ENCODE measurements around the gene SIK2. TPM values are rescaled to one million over a fixed set of nuclear protein-coding genes. Genes with fewer than 3 reads are reported as not detected.

Gene SIK2
- total RNA-seq, 1 donor from 2014 or later, result 16.3 TPM

GRCh38 chr11:111559800-111560464 lies 42.3 kb upstream of the SIK2 start:
- Histone ChIP-seq H3K27ac (replicated peaks) (no peak overlapping the region), H3K4me3 (no peak overlapping the region), H3K9me3 (replicated peaks) (peaks cover 7% of the 10 kb centered on the region), H3K36me3 (peaks cover 5% of the 10 kb centered on the region), H3K4me1 (no peaks in the 10 kb centered on the region), H3K27me3 (ENCODE audit: low read depth) (no peaks in the 10 kb centered on the region)
- DNase-seq, result no peak
- TF ChIP-seq, protein P1, sequence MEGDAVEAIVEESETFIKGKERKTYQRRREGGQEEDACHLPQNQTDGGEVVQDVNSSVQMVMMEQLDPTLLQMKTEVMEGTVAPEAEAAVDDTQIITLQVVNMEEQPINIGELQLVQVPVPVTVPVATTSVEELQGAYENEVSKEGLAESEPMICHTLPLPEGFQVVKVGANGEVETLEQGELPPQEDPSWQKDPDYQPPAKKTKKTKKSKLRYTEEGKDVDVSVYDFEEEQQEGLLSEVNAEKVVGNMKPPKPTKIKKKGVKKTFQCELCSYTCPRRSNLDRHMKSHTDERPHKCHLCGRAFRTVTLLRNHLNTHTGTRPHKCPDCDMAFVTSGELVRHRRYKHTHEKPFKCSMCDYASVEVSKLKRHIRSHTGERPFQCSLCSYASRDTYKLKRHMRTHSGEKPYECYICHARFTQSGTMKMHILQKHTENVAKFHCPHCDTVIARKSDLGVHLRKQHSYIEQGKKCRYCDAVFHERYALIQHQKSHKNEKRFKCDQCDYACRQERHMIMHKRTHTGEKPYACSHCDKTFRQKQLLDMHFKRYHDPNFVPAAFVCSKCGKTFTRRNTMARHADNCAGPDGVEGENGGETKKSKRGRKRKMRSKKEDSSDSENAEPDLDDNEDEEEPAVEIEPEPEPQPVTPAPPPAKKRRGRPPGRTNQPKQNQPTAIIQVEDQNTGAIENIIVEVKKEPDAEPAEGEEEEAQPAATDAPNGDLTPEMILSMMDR (IDR thresholded peaks at IDR 0.05; ENCODE audit: borderline replicate concordance), result no peak
- intact Hi-C loops (cut with micrococcal nuclease), result no loop called here

DNA sequence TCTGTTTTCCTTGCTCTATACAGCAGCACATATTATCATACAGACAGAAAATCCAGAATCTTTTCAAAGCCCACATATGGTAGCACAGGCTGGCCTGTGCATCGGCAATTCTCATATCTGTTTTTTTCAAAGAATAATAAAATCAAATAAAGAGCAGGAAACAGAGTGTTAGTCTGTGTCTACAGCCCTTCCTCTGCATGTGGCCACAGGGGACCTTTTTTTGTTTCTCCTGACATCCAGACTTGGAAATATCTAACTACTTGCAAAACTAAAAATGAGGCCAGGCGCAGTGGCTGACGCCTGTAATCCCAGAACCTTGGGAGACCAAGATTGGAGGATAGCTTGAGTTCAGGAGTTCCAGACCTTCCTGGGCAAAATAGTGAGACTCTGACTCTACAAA lies 41.4 kb upstream of the SIK2 start:
- Histone ChIP-seq H3K4me1 (no peaks in the 10 kb centered on the region), H3K27me3 (ENCODE audit: low read depth) (no peaks in the 10 kb centered on the region), H3K4me3 (no peak overlapping the region), H3K36me3 (peaks cover 3% of the 10 kb centered on the region), H3K27ac (replicated peaks) (no peak overlapping the region), H3K9me3 (replicated peaks) (peaks cover 7% of the 10 kb centered on the region)
- TF ChIP-seq, protein P1 (IDR thresholded peaks at IDR 0.05; ENCODE audit: borderline replicate concordance), result no peak
- intact Hi-C loops (cut with micrococcal nuclease), result no loop called here
- DNase-seq, result no peak

DNA sequence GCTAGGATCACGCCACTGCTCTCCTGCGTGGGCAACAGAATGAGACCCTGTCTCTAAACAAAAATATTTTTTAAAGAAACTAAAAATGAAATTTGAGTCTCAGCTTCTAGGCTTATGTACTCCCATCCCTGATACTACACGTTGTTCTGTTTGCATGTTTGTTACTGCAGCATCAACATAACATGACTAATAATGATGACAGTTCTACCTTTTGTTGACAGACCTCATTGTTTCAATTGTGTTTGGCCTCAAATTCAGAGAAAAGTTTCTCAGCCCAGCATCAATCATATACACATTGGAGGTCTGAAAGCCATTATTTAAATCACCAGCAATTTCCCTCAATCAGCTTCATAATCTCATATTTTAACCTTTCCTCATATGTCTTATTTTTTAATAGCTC lies 40.9 kb upstream of the SIK2 start:
- H3K27me3 ChIP-seq (ENCODE audit: low read depth), result no peaks in the 10 kb centered on the region
- H3K9me3 ChIP-seq (replicated peaks), result peaks cover 2% of the 10 kb centered on the region
- no peak overlapping the region for H3K27ac ChIP-seq (replicated peaks)
- DNase-seq, result no peak
- H3K4me1 ChIP-seq, result no peaks in the 10 kb centered on the region
- no peaks in the 10 kb centered on the region for H3K36me3 ChIP-seq
- TF ChIP-seq, protein P1 (IDR thresholded peaks at IDR 0.05; ENCODE audit: borderline replicate concordance), result no peak
- intact Hi-C loops (cut with micrococcal nuclease), result no loop called here
- no peak overlapping the region for H3K4me3 ChIP-seq

DNA sequence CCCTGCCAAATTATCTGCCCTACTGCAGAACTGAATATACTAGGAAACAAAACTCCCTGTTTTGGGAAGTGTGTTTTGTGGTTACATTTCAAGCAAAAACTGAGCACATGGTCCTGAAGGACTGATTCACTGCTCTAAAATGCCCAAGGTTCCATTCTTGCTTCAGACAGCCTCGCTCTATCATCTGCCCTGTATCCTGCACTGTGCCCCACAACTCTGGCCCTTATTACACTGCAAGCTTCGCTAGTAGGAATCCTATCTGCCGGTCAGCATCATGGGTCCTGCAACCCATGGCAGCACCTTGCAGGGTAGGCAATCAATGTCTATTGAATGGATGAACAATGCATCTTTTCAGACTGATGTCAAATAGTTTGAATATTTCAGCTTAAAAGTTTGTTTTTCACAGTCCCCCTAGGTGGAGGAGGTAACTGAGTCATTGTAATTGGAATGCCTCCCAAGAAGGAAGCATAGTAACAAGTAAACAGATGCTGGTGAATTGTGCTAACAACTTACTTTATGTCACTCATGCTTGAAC lies 40.4 kb upstream of the SIK2 start:
- Histone ChIP-seq H3K27me3 (ENCODE audit: low read depth) (no peaks in the 10 kb centered on the region), H3K4me3 (no peak overlapping the region), H3K36me3 (no peaks in the 10 kb centered on the region), H3K4me1 (no peaks in the 10 kb centered on the region), H3K27ac (replicated peaks) (no peak overlapping the region), H3K9me3 (replicated peaks) (no peaks in the 10 kb centered on the region)
- intact Hi-C loops (cut with micrococcal nuclease), result no loop called here
- TF ChIP-seq, protein P1 (IDR thresholded peaks at IDR 0.05; ENCODE audit: borderline replicate concordance), result no peak
- DNase-seq, result no peak

GRCh38 chr11:111562692-111563389 lies 39.4 kb upstream of the SIK2 start:
- TF ChIP-seq, protein P1 (IDR thresholded peaks at IDR 0.05; ENCODE audit: borderline replicate concordance), result no peak
- no peaks in the 10 kb centered on the region for H3K27me3 ChIP-seq (ENCODE audit: low read depth)
- no peaks in the 10 kb centered on the region for H3K36me3 ChIP-seq
- no peak for DNase-seq
- no peak overlapping the region for H3K4me3 ChIP-seq
- H3K9me3 ChIP-seq (replicated peaks), result no peaks in the 10 kb centered on the region
- H3K27ac ChIP-seq (replicated peaks), result no peak overlapping the region
- no peaks in the 10 kb centered on the region for H3K4me1 ChIP-seq
- intact Hi-C loops (cut with micrococcal nuclease), result no loop called here
